UCSD-AML1 (cell line): Measurements from ENCODE around the gene STUM.
"Not testable (repeated sequence)": the region's sequence is repeated elsewhere in the genome, so short reads cannot be mapped to it uniquely, and the experiment has no call there.

Experiments used
- DNase-seq: peaks from one replicate; lab custom pipeline; 2025; ENCODE audit not compliant: unreplicated experiment; lab: John Stamatoyannopoulos, UW

Gene STUM

DNA sequence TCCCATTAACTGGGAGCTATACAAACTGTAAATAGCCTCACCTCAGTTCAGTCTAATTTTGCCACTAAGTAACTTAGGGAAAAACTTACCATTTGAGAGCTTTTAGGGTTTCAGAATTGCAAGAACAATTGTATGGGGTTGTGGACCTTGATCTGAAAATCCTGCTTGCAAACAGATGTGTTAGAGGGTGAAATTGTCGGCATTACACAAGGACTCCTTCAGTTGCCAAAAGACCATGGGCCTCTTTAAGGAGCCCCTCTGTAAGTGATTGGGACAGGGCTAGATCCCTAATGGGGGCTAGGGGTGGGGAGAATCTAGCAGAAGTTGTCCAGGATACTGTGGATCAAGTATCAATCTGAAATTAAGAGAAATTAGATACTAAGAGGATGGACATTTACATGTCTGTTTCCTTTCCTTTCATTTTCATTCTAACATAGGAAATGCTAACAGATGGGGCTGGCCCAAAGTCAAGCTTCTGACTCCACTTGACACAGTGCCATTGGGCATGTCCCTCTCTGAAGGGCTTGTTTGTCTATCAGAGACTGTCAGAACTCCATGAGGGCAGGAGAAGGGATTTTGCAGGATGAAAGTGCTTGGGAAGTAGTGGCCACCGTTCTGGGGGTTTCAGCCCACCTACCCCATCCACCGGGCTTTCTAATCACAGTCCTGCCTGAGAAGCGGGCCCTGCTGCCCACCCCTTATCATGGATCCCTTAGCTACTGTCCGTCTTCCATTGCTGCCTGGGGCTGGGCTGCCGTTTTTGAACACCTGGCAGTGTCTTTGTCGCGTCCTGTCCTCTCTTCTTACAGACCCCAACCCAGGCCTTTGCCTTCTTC is 54.7 kb downstream of the STUM start:
- no peak for DNase-seq

- DNase-seq, result no peak
Observed at GRCh38 chr1:226603858-226604559, 55.4 kb downstream of the STUM start.

DNA sequence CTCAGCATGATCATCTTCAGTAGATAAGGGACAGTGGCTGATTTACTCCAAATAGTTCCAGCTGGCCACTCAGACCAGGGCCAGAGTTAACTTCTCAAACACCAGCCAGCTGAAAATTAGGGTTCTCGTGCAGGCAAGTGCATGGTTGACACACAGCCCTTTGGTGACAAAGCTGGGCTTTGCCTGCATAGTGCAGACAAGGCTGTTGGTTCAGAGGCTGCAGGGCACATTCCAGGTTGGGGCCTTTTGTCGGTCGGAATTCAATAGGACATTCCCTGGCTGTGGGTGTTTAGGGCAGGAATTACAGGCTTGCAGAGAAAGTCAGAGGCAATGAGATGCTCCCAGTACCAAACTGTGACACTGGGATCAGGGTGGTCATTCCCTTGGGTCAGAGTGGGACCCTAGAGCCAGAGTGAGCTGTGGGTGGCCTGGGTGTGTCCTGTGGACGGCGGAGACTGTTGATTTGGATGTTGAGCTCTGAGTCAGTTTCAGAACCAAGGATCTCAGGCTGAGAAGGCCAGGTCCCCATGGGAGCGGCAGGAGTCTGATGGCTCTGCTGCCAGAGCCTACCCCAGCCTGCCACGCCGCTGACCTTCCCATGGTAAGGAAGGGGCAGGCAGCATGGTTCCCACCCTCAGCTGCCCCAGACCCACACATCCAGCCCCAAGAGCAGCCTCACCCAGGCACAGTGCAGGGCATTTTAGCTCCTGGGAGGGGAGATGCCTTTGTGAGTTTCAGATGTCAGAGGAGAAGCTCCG is 56.2 kb downstream of the STUM start:
- no peak for DNase-seq

GRCh38 chr1:226605318-226605950 is 56.9 kb downstream of the STUM start:
- DNase-seq, result no peak

DNA sequence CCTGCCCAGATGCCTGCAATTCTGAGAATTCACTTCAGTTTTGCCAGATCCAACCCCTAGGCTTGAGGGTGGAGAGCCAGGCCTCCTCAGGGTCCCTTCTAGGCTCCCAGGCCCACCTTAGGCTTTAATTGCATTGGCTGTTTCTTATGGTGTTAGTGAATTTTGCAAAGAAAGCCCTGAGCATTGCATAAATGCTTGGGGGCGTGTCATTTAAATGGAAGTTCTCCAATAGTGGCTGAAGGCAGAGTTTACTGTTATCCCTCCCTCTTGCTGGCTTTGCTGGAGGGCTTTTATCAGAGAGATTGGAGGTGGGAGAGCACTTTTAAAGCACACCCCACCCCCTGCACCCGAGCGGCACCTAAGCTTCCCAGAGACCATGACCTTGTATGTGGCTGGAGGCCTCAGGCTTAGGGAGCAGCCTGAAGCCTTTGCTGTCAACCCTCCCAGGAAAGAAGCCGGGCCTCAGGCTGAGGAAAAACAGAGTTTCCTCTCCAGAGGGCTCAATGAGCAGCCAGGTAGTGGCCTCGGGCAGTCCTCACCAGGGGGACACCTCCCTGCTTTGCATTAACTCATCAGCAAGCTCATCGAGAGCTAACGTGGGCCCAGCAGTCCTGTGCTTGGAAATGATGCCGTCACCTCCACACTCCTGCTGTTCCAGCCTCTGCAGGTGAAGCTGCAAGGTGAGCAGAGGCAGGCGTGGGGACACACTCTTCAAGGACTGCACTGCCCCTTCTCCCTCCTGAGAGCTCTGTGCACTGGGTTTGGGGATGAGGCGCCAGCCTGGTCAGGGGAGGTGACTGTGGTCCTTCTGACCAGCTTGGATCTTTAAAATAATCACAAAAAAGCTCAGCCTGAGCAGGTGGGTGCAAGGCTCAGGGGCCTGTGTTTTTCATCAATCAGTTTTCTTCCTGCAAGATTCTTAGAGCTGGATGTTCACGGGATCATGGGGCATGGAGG is 58.0 kb downstream of the STUM start:
- no peak for DNase-seq

DNA sequence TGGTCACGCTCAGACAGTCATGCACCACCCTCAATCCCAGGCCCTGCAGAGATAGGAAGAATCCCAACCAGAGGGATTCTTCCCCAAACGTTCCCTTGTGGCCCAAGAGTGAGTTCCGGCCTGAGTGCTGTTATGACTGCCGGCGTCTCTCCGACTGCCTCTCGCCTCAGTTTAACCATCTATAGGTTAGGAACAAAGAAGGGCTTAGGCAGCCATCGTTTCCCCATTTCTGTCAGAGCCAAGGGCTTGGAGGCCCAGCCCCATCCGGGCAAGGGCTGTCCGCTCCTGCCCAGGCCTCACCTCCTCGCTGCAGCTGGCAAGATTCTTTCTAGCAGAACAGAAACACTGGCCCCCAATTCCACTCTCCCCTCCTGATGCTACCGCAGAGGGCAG is 58.7 kb downstream of the STUM start:
- no peak for DNase-seq

GRCh38 chr1:226607821-226608220 is 59.3 kb downstream of the STUM start:
- no peak for DNase-seq

- peak; percentile 62 for DNase-seq
Observed at GRCh38 chr1:226608699-226609505, 60.3 kb downstream of the STUM start.

GRCh38 chr1:226609836-226610455 is 61.4 kb downstream of the STUM start:
- no peak for DNase-seq

DNA sequence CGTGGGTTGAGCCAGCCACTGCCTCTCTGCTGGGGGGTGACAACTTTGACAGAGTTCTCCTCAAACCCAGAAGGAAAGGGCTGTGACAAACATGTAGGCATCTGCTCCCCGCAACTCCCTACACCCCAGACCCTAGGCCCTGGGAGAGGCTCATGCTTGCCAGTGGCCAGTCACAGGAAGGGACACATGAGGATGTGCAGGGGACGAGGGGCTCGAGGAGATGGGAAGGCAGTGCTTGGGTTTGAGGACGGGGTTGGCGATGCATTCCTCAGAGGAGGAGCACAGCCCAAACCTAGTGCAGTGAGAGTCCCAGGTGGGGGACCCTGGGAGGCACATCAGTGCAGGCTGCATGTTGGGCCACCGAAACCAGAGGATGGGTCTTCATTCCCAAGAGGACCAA is 62.1 kb downstream of the STUM start:
- DNase-seq, result no peak

DNA sequence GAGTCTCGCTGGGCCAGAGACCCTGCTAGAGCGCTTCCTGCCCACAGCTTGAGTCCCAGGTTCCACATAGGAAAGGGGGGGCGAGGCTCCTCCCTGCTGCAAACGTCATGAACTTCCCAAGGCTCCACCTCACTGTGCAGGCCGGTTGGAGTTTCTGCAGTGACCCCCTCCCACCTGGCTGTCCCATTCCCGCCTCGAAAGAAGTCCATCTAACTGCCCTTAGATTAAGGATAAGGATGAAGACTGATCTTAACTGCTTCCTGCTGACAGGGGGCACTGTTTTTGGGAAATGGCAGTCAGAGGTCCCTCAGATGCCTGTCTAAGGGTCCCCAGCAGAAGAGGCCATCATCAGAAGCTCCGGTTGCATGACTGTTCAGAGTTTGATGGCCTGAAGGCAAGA is 62.7 kb downstream of the STUM start:
- no peak for DNase-seq

- not testable (repeated sequence) for DNase-seq
Observed at GRCh38 chr1:226611980-226612379, 63.4 kb downstream of the STUM start.

GRCh38 chr1:226615876-226616275 is 67.3 kb downstream of the STUM start:
- DNase-seq, result no peak

DNA sequence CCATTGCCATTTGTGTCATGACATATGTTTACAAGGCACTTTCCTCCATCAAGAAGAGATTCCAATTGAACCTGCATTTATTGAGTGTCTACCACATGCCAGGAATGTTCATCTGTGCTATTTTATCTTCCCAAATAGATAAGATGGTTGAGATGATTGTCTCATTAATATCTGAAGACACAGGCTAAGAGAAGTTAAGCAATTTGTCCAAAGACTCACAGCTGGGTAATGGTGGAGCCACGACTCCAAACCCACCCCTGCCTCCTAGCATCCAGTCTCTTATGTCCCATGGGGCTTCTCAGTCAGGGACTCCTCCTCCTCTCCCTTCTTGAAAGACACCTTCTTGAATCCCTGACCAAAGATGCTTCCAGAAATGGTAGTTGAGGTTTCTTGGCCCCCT is 68.1 kb downstream of the STUM start:
- no peak for DNase-seq

DNA sequence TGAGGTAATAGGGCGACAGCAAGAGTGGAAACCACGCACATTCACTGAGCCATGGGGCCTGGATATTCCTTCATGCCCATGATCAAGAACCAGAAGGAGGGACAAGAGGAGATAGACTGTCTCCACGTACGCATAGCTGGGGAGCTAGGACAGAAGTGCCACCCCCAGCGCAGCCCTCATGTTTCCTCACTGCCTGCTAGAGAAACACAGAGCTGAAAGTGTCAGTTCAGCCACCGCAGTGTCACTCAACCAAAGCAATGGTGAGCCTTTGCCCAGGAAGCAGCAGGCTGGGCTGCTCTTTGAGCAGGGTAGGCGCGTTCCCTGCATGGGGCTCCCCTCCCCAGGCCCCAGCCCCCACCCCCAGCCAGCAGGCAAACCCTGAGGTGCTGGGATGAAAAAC is 68.5 kb downstream of the STUM start:
- DNase-seq, result no peak

GRCh38 chr1:226617719-226618118 is 69.2 kb downstream of the STUM start:
- DNase-seq, result not testable (repeated sequence)

- DNase-seq, result no peak
Observed at GRCh38 chr1:226618380-226618779, 69.8 kb downstream of the STUM start.

- DNase-seq, result no peak
Observed at GRCh38 chr1:226619031-226619430, 70.5 kb downstream of the STUM start.

GRCh38 chr1:226622012-226622411 is 73.4 kb downstream of the STUM start:
- no peak for DNase-seq
